Ishikawa (cell line): ENCODE measurements around the gene ARHGEF39.

ENCODE experiments used
- RAD21 ChIP-seq: IDR thresholded peaks from 2 replicates; pipeline ENCODE4 v1.6.1; 2012; ENCODE audit warnings: low read depth
- TCF12 ChIP-seq: IDR thresholded peaks from 2 replicates; pipeline ENCODE4 v1.6.1; 2012; ENCODE audit warnings: low read depth
- YY1 ChIP-seq: IDR thresholded peaks from 2 replicates; pipeline ENCODE4 v1.6.1; 2012; ENCODE audit warnings: low read depth

DNA sequence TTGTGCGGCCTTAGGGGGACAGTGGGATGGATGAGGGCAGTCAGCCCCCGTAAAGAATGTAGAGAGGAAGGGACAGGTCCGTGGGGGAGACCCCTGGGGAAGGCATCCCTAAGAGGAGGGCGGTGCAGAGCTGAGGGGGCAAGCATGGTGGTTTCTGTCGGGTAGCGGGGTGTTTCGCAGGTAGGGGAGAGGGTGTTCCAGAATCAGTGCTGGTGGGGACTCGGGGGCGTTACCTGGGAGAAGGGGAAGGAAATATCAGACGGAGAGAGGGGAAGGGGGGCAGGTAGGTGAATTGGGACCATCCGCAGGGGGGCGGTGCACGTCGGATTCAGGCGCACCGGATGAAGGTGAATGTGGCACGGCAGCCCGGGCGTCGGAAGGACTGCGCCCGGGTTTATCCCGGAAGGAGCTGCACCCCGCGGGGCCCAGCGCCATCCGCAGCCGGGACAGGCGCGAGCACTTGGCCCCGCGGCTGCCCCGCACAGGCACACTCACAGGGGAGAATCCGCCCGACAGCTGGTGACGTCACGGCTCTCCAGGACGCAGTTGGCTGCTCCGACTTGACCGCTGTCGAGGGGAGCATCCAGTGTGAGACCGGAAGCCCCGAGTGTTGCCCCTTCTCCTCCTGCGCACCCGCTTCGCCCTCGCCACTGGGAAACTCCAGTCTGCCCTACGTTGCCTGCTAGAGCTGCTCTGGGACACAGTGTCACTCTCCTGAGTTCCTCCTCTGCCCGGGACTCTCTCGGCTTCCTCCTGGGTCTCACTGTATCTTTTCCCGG, 48.1 kb downstream of the ARHGEF39 start:
- TF ChIP-seq RAD21: no peak
- no peak for TF ChIP-seq YY1
- TF ChIP-seq TCF12: no peak
